HL-60 (cell line): ENCODE results near the gene TBC1D24.
A peak's percentile ranks its signal among the peaks of the same experiment; 100 is the strongest.

Experiments used
- DNase-seq, 2 experiments: peaks; one replicate each; pipeline ENCODE4 v3.0.0-alpha.2; 2010 to 2020; ENCODE audit warnings: low read depth in 1 of 2, low spot score in 1 of 2
- H3K27ac ChIP-seq: fragments of 250-450 bp; sonication (Bioruptor Pico); replicated peaks from 2 replicates; pipeline ENCODE4 v1.5.1; 2020; ENCODE audit warnings: mild to moderate bottlenecking, moderate library complexity
- H3K27me3 ChIP-seq: fragments of 250-450 bp; sonication (Bioruptor Pico); 2 replicates; pipeline ENCODE4 v1.5.1; 2021; ENCODE audit warnings: mild to moderate bottlenecking, moderate library complexity; ENCODE audit not compliant: insufficient read depth, poor library complexity, severe bottlenecking
- H3K4me3 ChIP-seq: replicated peaks from 2 replicates; pipeline ENCODE4 v1.5.1; 2011; ENCODE audit warnings: mild to moderate bottlenecking, control low read depth, low read length; ENCODE audit not compliant: insufficient read depth
- GABPA ChIP-seq: IDR thresholded peaks from 2 replicates; pipeline ENCODE4 v1.6.1; 2012; ENCODE audit warnings: low read depth
- POLR2AphosphoS5 ChIP-seq: IDR thresholded peaks from 2 replicates; pipeline ENCODE4 v1.6.1; 2012; ENCODE audit warnings: low read depth
- SPI1 ChIP-seq: IDR thresholded peaks from 2 replicates; pipeline ENCODE4 v1.6.1; 2012; ENCODE audit warnings: low read depth, mild to moderate bottlenecking, borderline replicate concordance
- TF ChIP-seq, protein P1 (sequence below): IDR thresholded peaks from 2 replicates; pipeline ENCODE4 v1.6.1; 2012; ENCODE audit warnings: low read depth; ENCODE audit not compliant: insufficient replicate concordance
- TF ChIP-seq, protein P2 (sequence below): IDR thresholded peaks from one replicate; pipeline ENCODE4 v1.5.1; 2011; ENCODE audit warnings: low read length, control low read depth, inconsistent platforms; ENCODE audit not compliant: insufficient read depth

Gene TBC1D24

DNA sequence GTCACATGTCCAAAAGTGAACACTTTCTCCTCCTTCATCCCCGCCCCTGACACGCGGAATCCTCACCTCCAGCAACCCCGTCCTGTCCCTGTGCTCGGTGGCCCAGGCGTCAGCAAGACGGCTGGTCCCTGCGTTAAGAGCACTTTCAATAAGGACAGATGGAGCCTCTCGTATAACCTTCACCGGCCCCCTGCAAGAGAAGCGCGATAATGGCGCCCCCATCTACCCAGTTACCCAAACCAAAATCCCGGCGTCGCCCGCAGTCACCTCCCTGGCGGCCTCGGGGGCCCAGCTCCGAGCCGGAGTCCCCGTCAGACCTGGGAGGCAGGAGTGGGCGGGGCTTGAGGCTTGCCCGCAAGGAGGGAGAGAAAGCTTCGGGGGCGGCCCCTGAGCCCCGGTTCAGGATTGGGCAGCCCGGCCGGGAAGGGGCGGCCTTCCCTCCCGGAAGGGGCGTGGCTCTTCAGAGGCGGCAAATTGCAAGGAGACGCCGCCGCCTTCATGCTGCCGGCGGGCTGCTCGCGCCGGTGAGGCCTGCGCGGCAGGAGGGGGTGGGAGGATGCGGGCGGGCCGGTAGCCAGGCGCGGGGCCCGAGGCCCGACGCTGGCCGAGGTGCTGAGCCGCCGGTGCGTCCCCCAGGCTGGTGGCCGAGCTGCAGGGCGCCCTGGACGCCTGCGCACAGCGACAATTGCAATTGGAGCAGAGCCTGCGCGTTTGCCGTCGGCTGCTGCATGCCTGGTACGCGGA, 15.1 kb upstream of the TBC1D24 start, which contains the start of gene TEDC2:
Gene TEDC2 (plus strand): TSS at position 463 of the 744 bp plus-strand sequence. CDS start 36 bp downstream, at position 499.
- Histone ChIP-seq H3K27ac (no peak within 1 kb of the TSS), H3K4me3 (peak within 1 kb of the TSS; percentile 58), H3K27me3 (no peaks in the 10 kb centered on the region)
- TF ChIP-seq SPI1 (no peak), POLR2AphosphoS5 (0 out of 2 replicates have a peak, but pooled peaks have one; percentile 18), GABPA (peak; percentile 74)
- TF ChIP-seq, protein P1, sequence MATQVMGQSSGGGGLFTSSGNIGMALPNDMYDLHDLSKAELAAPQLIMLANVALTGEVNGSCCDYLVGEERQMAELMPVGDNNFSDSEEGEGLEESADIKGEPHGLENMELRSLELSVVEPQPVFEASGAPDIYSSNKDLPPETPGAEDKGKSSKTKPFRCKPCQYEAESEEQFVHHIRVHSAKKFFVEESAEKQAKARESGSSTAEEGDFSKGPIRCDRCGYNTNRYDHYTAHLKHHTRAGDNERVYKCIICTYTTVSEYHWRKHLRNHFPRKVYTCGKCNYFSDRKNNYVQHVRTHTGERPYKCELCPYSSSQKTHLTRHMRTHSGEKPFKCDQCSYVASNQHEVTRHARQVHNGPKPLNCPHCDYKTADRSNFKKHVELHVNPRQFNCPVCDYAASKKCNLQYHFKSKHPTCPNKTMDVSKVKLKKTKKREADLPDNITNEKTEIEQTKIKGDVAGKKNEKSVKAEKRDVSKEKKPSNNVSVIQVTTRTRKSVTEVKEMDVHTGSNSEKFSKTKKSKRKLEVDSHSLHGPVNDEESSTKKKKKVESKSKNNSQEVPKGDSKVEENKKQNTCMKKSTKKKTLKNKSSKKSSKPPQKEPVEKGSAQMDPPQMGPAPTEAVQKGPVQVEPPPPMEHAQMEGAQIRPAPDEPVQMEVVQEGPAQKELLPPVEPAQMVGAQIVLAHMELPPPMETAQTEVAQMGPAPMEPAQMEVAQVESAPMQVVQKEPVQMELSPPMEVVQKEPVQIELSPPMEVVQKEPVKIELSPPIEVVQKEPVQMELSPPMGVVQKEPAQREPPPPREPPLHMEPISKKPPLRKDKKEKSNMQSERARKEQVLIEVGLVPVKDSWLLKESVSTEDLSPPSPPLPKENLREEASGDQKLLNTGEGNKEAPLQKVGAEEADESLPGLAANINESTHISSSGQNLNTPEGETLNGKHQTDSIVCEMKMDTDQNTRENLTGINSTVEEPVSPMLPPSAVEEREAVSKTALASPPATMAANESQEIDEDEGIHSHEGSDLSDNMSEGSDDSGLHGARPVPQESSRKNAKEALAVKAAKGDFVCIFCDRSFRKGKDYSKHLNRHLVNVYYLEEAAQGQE: peak; percentile 76
- TF ChIP-seq, protein P2, sequence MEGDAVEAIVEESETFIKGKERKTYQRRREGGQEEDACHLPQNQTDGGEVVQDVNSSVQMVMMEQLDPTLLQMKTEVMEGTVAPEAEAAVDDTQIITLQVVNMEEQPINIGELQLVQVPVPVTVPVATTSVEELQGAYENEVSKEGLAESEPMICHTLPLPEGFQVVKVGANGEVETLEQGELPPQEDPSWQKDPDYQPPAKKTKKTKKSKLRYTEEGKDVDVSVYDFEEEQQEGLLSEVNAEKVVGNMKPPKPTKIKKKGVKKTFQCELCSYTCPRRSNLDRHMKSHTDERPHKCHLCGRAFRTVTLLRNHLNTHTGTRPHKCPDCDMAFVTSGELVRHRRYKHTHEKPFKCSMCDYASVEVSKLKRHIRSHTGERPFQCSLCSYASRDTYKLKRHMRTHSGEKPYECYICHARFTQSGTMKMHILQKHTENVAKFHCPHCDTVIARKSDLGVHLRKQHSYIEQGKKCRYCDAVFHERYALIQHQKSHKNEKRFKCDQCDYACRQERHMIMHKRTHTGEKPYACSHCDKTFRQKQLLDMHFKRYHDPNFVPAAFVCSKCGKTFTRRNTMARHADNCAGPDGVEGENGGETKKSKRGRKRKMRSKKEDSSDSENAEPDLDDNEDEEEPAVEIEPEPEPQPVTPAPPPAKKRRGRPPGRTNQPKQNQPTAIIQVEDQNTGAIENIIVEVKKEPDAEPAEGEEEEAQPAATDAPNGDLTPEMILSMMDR: no peak
- DNase-seq: peak; percentile 92 to 97

DNA sequence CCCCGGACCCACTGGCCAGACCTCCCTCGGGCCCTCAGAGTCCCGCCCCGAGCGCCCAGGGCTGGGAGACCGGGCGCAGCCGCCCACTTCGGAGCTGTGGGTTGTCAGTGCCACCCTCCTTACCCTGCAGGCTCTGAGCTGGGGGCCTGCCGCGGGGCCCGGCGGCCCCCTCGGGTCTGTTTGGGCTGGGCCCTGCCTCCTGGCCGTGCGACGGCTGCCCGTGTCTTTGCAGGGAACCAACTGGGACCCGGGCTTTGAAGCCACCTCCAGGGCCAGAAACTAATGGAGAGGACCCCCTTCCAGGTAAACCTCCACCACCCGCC, 14.6 kb upstream of the TBC1D24 start:
- no peak overlapping the region for H3K27ac ChIP-seq
- TF ChIP-seq SPI1: no peak
- TF ChIP-seq, protein P2: no peak
- TF ChIP-seq, protein P1: no peak
- TF ChIP-seq POLR2AphosphoS5: no peak
- no peak for TF ChIP-seq GABPA
- DNase-seq: no peak

DNA sequence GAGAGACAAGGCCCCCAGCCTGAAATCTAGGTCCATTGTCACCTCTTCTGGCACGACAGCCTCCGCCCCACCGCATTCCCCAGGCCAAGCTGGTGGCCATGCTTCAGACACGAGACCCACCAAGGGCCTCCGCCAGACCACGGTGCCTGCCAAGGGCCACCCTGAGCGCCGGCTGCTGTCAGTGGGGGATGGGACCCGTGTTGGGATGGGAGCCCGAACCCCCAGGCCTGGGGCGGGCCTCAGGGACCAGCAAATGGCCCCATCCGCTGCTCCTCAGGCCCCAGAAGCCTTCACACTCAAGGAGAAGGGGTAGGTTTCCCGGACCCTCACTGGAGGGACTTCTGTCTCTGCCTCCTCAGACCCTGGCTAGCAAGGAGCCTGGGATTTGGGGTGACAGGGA, 14.0 kb upstream of the TBC1D24 start:
- H3K4me3 ChIP-seq: peak overlapping the region; percentile 58; the same call in 1 of the 2 replicates
- TF ChIP-seq POLR2AphosphoS5: no peak
- no peak for TF ChIP-seq GABPA
- no peak for TF ChIP-seq SPI1
- TF ChIP-seq, protein P1: no peak
- TF ChIP-seq, protein P2: no peak
- no peaks in the 10 kb centered on the region for H3K27me3 ChIP-seq
- no peak overlapping the region for H3K27ac ChIP-seq
- no peak for DNase-seq

More for the DNA sequence above, 14.6 kb upstream of the TBC1D24 start:
- Histone ChIP-seq H3K27me3 (no peaks in the 10 kb centered on the region), H3K4me3 (peak overlapping the region; percentile 58)
